OCI-LY7 (cell line): ENCODE measurements around the gene ZDHHC3. TPM values are rescaled to one million over a fixed set of nuclear protein-coding genes. Genes with fewer than 3 reads are reported as not detected.

ENCODE experiments used
- BruUV-seq: library from RNA; stranded (reverse); fragments of 400-500 nt; replicated peaks from 2 replicates; lab custom pipeline; 2021; lab: Mats Ljungman, UMichigan
- CTCF ChIA-PET: fragments of 300-600 bp; sonication (Branson Sonifier 250); formaldehyde crosslinking; loops from one replicate; lab custom pipeline; 2022; ENCODE audit warnings: antibody characterized with exemption; ENCODE audit not compliant: unreplicated experiment; lab: Charles Lee
- POLR2A ChIA-PET: fragments of 300-600 bp; sonication (Branson Sonifier 250); formaldehyde crosslinking; loops from one replicate; lab custom pipeline; 2022; ENCODE audit warnings: antibody characterized with exemption; lab: Charles Lee
- DNase-seq: peaks from one replicate; pipeline ENCODE4 v3.0.0-alpha.2; 2015; ENCODE audit warnings: low spot score
- H2AFZ ChIP-seq: fragments of 200-600 bp; sonication (generic), shearing (Covaris generic); 2 replicates; pipeline ENCODE4 v1.6.1; 2014; ENCODE audit warnings: mild to moderate bottlenecking, antibody characterized with exemption, low read length, moderate library complexity
- H3K27ac ChIP-seq: fragments of 200-600 bp; sonication (generic); 2 replicates; pipeline ENCODE4 v1.5.1; 2014; ENCODE audit warnings: mixed run types, low read depth, mild to moderate bottlenecking, moderate library complexity, low read length, inconsistent platforms; ENCODE audit not compliant: poor library complexity, severe bottlenecking
- H3K36me3 ChIP-seq: fragments of 200-600 bp; sonication (generic); 2 replicates; pipeline ENCODE4 v1.6.1; 2014; ENCODE audit warnings: mild to moderate bottlenecking, antibody characterized with exemption, low read length, moderate library complexity, mixed read lengths; ENCODE audit not compliant: insufficient read depth
- H3K4me1 ChIP-seq: fragments of 200-600 bp; sonication (generic); 2 replicates; pipeline ENCODE4 v1.5.1; 2014; ENCODE audit warnings: mild to moderate bottlenecking, low read length; ENCODE audit not compliant: insufficient read depth, poor library complexity, severe bottlenecking
- H3K4me2 ChIP-seq: fragments of 200-600 bp; sonication (generic); 2 replicates; pipeline ENCODE4 v1.6.1; 2014; ENCODE audit warnings: mild to moderate bottlenecking, low read length
- H3K4me3 ChIP-seq: fragments of 200-600 bp; sonication (generic); 2 replicates; pipeline ENCODE4 v1.5.1; 2014; ENCODE audit warnings: mild to moderate bottlenecking, low read depth, low read length; ENCODE audit not compliant: poor library complexity, severe bottlenecking
- H3K79me2 ChIP-seq: fragments of 200-600 bp; sonication (generic); 2 replicates; pipeline ENCODE4 v1.6.1; 2016; ENCODE audit warnings: low read depth, mild to moderate bottlenecking, low read length, moderate library complexity, mixed read lengths; ENCODE audit not compliant: insufficient read depth
- H3K9me2 ChIP-seq: fragments of 200-600 bp; sonication (generic); 2 replicates; pipeline ENCODE4 v1.6.1; 2016; ENCODE audit warnings: mild to moderate bottlenecking, low read length, mixed read lengths; ENCODE audit not compliant: insufficient read depth
- H3K9me3 ChIP-seq: fragments of 200-600 bp; sonication (generic); 2 replicates; pipeline ENCODE4 v1.6.1; 2014; ENCODE audit warnings: mild to moderate bottlenecking, mixed run types, low read length, mixed read lengths
- H4K20me1 ChIP-seq: fragments of 200-600 bp; sonication (generic); 2 replicates; pipeline ENCODE4 v1.6.1; 2014; ENCODE audit warnings: mild to moderate bottlenecking, antibody characterized with exemption, low read length, moderate library complexity, mixed read lengths; ENCODE audit not compliant: insufficient read depth
- EZH2phosphoT487 ChIP-seq: fragments of 200-600 bp; sonication (generic); IDR thresholded peaks from 2 replicates; pipeline ENCODE4 v1.6.1; 2018; ENCODE audit warnings: low read depth, borderline replicate concordance, mild to moderate bottlenecking, mixed run types, antibody characterized with exemption, low read length, moderate library complexity, mixed read lengths
- intact Hi-C: fragments of 100-400 bp; cut with micrococcal nuclease; formaldehyde crosslinking; loops from one replicate; pipeline ENCODE4 v1.10.0; 2022; ENCODE audit not compliant: unreplicated experiment
- total RNA-seq, 2 experiments: library from RNA; depleted of rRNA in 1 of 2; stranded (reverse); fragments of >200 nt in 1 of 2; shearing (Covaris generic) in 1 of 2; gene quantifications; 2 replicates each; pipeline ENCODE4 v1.2.3, GENCODE V29; 2014 to 2022
- TF ChIP-seq, protein P1 (sequence below): fragments of 200-600 bp; sonication (generic); conservative IDR thresholded peaks from 2 replicates; pipeline ENCODE4 v1.5.1; 2014; ENCODE audit warnings: mild to moderate bottlenecking, antibody characterized with exemption, low read length, moderate library complexity, mixed read lengths

The ZDHHC3 gene
- total RNA-seq, 2 experiments from 2014 or later: 53.1 to 53.6 TPM

DNA sequence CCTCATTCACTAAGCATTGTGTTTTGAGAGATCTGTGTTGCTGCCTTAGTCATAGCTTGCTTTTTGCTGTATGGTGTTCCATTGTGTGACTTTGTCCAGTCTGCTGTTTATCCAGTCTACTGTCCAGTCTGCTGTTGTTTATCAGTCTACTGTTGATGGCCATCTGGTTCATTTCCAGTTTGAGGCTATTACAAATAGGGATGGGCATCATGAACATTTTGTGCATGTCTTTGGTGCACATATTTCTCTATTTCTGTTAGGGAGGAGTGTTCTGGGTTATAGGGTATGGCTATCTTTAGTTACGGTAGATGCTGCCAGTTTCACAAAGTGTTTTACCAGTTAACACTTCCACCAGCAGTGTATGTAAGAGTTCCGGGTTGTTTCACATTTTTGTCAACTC is 27.9 kb upstream of the ZDHHC3 start:
- H3K9me3 ChIP-seq: no peaks in the 10 kb centered on the region
- intact Hi-C loops: no loop called here
- CTCF ChIA-PET: no interaction called here
- BruUV-seq: no TSS peak
- H4K20me1 ChIP-seq: no peaks in the 10 kb centered on the region
- H3K4me2 ChIP-seq: no peak overlapping the region
- H2AFZ ChIP-seq: no peak overlapping the region
- H3K4me1 ChIP-seq: no peaks in the 10 kb centered on the region
- POLR2A ChIA-PET: no interaction called here
- H3K4me3 ChIP-seq: no peak overlapping the region
- H3K79me2 ChIP-seq: no peaks in the 10 kb centered on the region
- TF ChIP-seq, protein P1, sequence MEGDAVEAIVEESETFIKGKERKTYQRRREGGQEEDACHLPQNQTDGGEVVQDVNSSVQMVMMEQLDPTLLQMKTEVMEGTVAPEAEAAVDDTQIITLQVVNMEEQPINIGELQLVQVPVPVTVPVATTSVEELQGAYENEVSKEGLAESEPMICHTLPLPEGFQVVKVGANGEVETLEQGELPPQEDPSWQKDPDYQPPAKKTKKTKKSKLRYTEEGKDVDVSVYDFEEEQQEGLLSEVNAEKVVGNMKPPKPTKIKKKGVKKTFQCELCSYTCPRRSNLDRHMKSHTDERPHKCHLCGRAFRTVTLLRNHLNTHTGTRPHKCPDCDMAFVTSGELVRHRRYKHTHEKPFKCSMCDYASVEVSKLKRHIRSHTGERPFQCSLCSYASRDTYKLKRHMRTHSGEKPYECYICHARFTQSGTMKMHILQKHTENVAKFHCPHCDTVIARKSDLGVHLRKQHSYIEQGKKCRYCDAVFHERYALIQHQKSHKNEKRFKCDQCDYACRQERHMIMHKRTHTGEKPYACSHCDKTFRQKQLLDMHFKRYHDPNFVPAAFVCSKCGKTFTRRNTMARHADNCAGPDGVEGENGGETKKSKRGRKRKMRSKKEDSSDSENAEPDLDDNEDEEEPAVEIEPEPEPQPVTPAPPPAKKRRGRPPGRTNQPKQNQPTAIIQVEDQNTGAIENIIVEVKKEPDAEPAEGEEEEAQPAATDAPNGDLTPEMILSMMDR: no peak
- no peak for TF ChIP-seq EZH2phosphoT487
- DNase-seq: no peak
- no peaks in the 10 kb centered on the region for H3K9me2 ChIP-seq
- peaks cover 89% of the 10 kb centered on the region for H3K36me3 ChIP-seq
- H3K27ac ChIP-seq: no peak overlapping the region

DNA sequence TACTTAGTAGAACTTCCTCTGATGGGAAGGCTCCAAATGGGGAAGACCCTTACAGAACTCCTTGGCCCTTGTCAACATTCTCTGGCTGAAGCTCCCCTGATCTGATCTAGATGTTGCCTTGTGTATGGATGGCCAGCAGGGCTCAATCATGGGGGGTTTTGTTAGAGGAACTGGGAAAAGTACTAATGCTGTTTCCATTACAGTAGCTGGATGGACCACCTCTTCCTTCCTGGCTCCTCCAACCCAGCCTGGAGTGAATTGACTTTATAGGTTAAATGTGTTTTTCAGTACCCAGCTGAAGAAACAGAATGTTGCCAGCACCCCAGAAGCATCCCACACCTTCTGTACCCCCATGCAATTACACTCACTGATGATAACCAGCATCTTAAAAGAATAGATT is 27.4 kb upstream of the ZDHHC3 start:
- CTCF ChIA-PET: interaction anchor here (0.5 kb wide), 1 partner anchor 165 kb away, joined by 3 read pairs; no protein-coding TSS in a partner anchor
- Histone ChIP-seq H2AFZ (no peak overlapping the region), H3K27ac (no peak overlapping the region), H3K9me2 (no peaks in the 10 kb centered on the region), H3K79me2 (no peaks in the 10 kb centered on the region), H3K36me3 (peaks cover 90% of the 10 kb centered on the region), H4K20me1 (no peaks in the 10 kb centered on the region), H3K4me2 (no peak overlapping the region), H3K4me3 (no peak overlapping the region), H3K4me1 (no peaks in the 10 kb centered on the region), H3K9me3 (no peaks in the 10 kb centered on the region)
- no peak for TF ChIP-seq EZH2phosphoT487
- TF ChIP-seq, protein P1: no peak
- intact Hi-C loops: no loop called here
- POLR2A ChIA-PET: no interaction called here
- BruUV-seq: no TSS peak
- DNase-seq: no peak

DNA sequence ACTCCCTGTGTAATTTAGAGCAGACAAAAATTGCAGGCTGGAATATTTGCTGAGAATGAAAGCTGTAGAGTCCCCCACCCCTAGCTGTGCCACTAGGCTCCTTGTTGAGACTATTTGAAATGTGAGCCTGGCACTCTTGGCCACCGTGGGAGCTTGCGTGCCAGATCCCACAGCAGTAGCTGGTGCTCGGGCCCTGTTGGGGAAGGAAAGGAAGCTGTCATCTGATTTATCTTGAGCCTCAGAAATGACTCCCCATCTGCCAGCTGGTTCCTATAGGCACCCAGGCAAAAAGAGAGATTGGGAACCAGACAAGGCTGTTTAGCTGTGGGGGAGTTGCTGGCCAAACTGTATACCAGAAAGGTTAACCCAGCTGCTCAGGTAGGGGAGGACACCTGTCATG is 26.7 kb upstream of the ZDHHC3 start:
- H2AFZ ChIP-seq: no peak overlapping the region
- no peaks in the 10 kb centered on the region for H3K9me3 ChIP-seq
- intact Hi-C loops: no loop called here
- no peaks in the 10 kb centered on the region for H4K20me1 ChIP-seq
- H3K4me1 ChIP-seq: no peaks in the 10 kb centered on the region
- ChIA-PET POLR2A (no interaction called here), CTCF (interaction anchor here (0.5 kb wide), 1 partner anchor 165 kb away, joined by 3 read pairs; no protein-coding TSS in a partner anchor)
- H3K36me3 ChIP-seq: peaks cover 90% of the 10 kb centered on the region
- no peak for TF ChIP-seq EZH2phosphoT487
- TF ChIP-seq, protein P1: no peak
- DNase-seq: no peak
- no peak overlapping the region for H3K27ac ChIP-seq
- BruUV-seq: TSS peak; percentile 17
- H3K4me2 ChIP-seq: no peak overlapping the region
- H3K9me2 ChIP-seq: no peaks in the 10 kb centered on the region
- no peaks in the 10 kb centered on the region for H3K79me2 ChIP-seq
- H3K4me3 ChIP-seq: no peak overlapping the region
